Measurements from ENCODE around the gene GALC.
"Not testable (repeated sequence)": the region's sequence is repeated elsewhere in the genome, so short reads cannot be mapped to it uniquely, and the experiment has no call there.

Gene GALC

GRCh38 chr14:88025313-88025712 lies 32.3 kb upstream of the GALC start:
- peak overlapping the region; percentile 32 for H3K4me3 ChIP-seq (ENCODE audit: low read depth, low read length)
- no peaks in the 10 kb centered on the region for H3K9me3 ChIP-seq (ENCODE audit: severe bottlenecking)
- no peaks in the 10 kb centered on the region for H3K36me3 ChIP-seq
- no peak for DNase-seq
- TF ChIP-seq CTCF (IDR thresholded peaks at IDR 0.05; ENCODE audit: low read depth, low read length) = no peak
- no peaks in the 10 kb centered on the region for H3K27me3 ChIP-seq (ENCODE audit: insufficient read depth, low read depth, severe bottlenecking)
- H3K27ac ChIP-seq = peak overlapping the region; percentile 57

DNA sequence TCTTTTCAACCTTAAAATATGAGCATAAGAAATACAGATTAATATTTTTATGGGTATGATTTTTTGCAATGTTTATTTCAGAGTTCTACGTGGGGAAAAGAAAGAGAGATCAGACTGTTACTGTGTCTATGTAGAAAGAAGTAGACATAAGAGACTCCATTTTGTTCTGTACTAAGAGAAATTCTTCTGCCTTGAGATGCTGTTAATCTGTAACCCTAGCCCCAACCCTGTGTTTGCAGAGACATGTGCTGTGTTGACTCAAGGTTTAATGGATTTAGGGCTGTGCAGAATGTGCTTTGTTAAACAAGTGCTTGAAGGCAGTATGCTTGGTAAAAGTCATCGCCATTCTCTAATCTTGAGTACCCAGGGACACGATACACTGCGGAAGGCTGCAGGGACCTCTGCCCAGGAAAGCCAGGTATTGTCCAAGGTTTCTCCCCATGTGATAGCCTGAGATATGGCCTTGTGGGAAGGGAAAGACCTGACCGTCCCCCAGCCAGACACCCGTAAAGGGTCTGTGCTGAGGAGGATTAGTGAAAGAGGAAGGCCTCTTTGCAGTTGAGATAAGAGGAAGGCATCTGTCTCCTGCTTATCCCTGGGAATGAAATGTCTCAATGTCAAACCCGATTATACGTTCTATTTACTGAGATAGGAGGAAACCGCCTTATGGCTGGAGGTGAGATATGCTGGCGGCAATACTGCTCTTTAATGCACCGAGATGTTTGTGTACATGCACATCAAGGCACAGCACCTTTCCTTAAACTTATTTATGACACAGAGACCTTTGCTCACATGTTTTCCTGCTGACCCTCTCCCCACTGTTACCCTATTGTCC lies 31.5 kb upstream of the GALC start:
- peak; percentile 73 for DNase-seq
- H3K27me3 ChIP-seq (ENCODE audit: insufficient read depth, low read depth, severe bottlenecking); H3K9me3 ChIP-seq (ENCODE audit: severe bottlenecking); H3K36me3 ChIP-seq: not testable (repeated sequence)
- Histone ChIP-seq H3K27ac (peak overlapping the region; percentile 81), H3K4me3 (ENCODE audit: low read depth, low read length) (peak overlapping the region; percentile 32)

DNA sequence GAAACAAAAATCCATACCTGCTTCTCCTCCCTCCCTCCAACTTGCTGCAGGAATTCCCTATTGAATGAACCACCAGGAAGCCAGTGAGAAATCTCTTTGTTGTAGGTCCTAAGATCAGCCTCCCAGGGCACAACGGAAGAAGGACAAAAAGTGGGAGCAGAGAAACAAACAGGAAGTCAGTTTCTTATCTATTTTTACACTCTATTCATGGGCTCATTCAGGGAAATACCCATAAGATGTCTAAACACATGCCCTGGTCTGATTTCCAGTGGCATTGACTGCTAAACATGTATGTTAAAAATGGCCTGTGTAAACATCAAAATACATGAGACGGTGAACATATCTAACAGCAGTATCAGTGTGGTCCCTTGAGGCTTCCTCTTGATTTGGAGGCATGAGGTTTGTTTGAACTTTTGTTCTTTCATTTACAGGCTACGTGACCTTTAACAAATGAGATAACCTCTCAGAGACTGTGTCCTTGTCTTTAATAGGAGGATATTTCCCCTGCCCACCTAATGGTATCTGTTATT lies 30.7 kb upstream of the GALC start:
- no peak for TF ChIP-seq CTCF (IDR thresholded peaks at IDR 0.05; ENCODE audit: low read depth, low read length)
- Histone ChIP-seq H3K9me3 (ENCODE audit: severe bottlenecking) (no peaks in the 10 kb centered on the region), H3K27ac (peak overlapping the region; percentile 81), H3K27me3 (ENCODE audit: insufficient read depth, low read depth, severe bottlenecking) (no peaks in the 10 kb centered on the region), H3K36me3 (no peaks in the 10 kb centered on the region), H3K4me3 (ENCODE audit: low read depth, low read length) (no peak overlapping the region)
- no peak for DNase-seq

DNA sequence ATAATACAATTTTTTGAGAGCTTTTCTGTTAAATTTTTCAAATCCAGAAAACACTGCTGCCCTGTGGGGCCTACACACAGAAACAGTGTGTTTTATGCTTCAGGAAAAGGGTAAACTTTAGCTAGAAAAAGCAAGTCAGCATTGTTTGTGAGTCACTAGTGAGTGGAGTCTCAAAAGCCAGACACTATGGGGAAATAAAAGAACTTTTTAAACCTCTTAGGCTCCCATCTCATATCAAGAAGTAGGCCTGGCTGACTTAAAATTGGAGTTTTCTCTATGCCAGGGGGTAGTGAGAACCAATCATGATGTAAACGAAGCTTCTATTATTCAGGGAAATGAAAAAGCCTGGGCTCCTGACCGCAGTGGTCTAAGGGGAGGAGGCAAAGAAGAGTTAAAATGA lies 24.6 kb upstream of the GALC start:
- Histone ChIP-seq H3K27me3 (ENCODE audit: insufficient read depth, low read depth, severe bottlenecking) (no peaks in the 10 kb centered on the region), H3K9me3 (ENCODE audit: severe bottlenecking) (no peaks in the 10 kb centered on the region), H3K27ac (no peak overlapping the region), H3K4me3 (ENCODE audit: low read depth, low read length) (no peak overlapping the region), H3K36me3 (no peaks in the 10 kb centered on the region)
- DNase-seq = no peak
- TF ChIP-seq CTCF (IDR thresholded peaks at IDR 0.05; ENCODE audit: low read depth, low read length) = no peak

DNA sequence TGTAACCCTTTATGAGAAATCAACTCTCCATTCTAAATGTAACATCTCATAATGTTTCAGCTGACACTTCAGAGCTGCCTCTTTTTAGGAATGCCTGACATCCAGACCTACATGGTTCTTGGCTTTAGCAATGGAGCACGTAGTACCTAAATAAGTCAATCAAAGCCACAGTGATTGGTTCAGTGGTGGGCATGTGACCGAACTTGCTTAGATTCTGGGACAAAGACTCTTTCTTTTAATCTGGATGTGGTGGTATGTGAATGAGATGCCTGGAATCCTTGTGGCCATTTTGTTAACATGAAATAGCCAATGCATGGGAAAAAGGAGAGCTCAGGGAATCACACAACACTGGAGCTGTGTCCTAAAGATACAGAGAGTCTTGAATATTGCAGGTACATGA lies 23.8 kb upstream of the GALC start:
- TF ChIP-seq CTCF (IDR thresholded peaks at IDR 0.05; ENCODE audit: low read depth, low read length) = no peak
- Histone ChIP-seq H3K4me3 (ENCODE audit: low read depth, low read length) (no peak overlapping the region), H3K27me3 (ENCODE audit: insufficient read depth, low read depth, severe bottlenecking) (no peaks in the 10 kb centered on the region), H3K36me3 (no peaks in the 10 kb centered on the region), H3K27ac (no peak overlapping the region), H3K9me3 (ENCODE audit: severe bottlenecking) (no peaks in the 10 kb centered on the region)
- no peak for DNase-seq

DNA sequence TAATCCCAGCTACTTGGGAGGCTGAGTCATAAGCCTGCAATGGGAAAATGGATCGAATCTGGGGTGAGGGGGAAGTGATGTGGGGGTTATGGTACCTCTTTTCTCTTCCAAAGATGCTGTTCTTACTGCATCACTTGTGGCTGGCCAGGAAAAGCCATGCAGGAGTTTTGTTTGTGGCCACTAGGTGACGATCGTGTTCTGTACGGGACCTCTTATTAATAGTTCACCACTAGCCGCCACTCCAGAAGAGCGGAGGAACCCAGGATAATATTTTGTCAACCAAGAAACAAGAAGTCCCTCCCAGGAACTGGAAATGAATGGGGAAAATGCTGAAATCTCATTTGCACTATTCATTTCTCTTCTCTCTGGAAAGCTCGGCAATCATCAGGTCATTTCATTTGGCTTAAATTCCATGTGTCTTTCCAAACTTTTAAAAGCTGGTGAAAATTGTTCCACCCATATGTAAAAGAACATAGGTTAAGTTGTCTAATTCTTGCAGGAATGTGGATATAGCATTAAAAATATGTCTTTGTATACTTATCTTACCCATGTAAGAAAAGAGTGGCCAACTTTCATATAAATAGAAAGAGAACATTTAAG lies 20.9 kb upstream of the GALC start:
- H3K36me3 ChIP-seq = no peaks in the 10 kb centered on the region
- no peak overlapping the region for H3K27ac ChIP-seq
- DNase-seq = peak; percentile 70
- no peaks in the 10 kb centered on the region for H3K9me3 ChIP-seq (ENCODE audit: severe bottlenecking)
- TF ChIP-seq CTCF (IDR thresholded peaks at IDR 0.05; ENCODE audit: low read depth, low read length) = peak; percentile 92
- no peaks in the 10 kb centered on the region for H3K27me3 ChIP-seq (ENCODE audit: insufficient read depth, low read depth, severe bottlenecking)
- H3K4me3 ChIP-seq (ENCODE audit: low read depth, low read length) = no peak overlapping the region
